ENCODE data around the gene PCDHGA10.

DNA sequence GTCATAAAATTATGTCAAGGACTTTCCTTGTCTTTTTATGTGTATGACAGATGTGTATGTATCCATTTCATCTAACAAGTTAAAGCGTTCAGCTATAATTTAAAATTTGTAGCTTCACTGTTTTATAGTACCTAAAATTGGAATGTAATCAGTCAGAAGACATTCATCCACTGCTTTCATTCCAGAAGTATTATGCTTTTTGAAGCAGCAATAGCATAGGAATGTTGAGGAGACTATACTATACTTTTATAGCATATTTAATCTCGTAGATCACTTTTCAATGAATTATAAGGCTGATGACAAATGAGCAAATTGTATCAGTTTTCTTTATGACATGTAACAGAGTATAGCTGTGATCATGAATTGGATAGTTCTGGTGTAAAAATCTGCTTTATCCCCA is 24.4 kb downstream of the PCDHGA10 start:
- TF ChIP-seq, protein P1, sequence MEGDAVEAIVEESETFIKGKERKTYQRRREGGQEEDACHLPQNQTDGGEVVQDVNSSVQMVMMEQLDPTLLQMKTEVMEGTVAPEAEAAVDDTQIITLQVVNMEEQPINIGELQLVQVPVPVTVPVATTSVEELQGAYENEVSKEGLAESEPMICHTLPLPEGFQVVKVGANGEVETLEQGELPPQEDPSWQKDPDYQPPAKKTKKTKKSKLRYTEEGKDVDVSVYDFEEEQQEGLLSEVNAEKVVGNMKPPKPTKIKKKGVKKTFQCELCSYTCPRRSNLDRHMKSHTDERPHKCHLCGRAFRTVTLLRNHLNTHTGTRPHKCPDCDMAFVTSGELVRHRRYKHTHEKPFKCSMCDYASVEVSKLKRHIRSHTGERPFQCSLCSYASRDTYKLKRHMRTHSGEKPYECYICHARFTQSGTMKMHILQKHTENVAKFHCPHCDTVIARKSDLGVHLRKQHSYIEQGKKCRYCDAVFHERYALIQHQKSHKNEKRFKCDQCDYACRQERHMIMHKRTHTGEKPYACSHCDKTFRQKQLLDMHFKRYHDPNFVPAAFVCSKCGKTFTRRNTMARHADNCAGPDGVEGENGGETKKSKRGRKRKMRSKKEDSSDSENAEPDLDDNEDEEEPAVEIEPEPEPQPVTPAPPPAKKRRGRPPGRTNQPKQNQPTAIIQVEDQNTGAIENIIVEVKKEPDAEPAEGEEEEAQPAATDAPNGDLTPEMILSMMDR (IDR thresholded peaks at IDR 0.05): no peak
- no peak for TF ChIP-seq POLR2A (IDR thresholded peaks at IDR 0.05)
